GM12873 (cell line): Measurements from ENCODE around the gene VTN.

Experiments
- CTCF ChIP-seq: IDR thresholded peaks from 2 replicates; pipeline ENCODE4 v1.5.1; 2012; ENCODE audit warnings: low read depth, mild to moderate bottlenecking, moderate library complexity, low read length, control low read depth; ENCODE audit not compliant: insufficient read depth; ENCODE audit errors: missing control alignments

Gene VTN

DNA sequence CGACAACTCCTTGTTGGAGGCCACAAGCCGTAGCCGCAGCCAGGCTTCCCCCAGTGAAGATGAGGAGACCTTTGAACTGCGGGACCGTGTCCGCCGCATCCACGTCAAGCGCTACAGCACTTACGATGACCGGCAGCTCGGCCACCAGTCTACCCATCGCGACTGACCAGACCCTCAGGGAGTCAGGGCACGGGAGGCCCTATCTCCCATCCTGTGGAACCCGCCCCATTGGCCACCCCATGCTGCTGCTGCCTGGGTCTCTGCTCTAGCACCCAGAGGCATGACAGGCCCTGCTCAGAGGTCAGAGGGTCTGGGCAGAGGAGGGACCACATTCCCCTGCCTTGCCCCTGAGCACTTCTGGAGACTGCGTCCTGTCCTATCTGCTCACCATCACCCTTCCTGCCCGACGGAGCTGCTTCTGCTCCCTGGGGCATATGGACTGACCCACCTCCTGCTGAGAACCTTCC, 25.6 kb downstream of the VTN start:
- no peak for TF ChIP-seq CTCF

GRCh38 chr17:28344011-28344410, 26.1 kb downstream of the VTN start:
- no peak for TF ChIP-seq CTCF

GRCh38 chr17:28343491-28343932, 26.6 kb downstream of the VTN start:
- TF ChIP-seq CTCF, result no peak

DNA sequence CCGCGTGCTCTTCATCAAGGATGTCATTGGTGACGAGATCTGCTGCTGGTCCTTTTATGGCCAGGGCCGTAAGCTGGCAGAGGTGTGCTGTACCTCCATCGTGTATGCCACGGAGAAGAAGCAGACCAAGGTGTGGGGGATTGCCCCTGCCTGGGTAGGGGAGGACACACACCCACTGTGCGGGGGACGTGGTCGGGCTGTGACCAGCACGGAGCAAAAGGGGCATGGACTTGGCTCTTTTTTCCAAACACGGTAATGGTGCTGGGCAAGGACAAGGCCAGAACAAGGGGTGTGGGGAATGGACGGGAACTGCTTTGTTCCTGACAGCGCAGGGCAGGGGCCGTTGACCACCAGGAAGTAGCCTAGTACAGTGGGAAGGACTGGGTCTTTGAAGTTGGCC, 27.8 kb downstream of the VTN start:
- no peak for TF ChIP-seq CTCF

DNA sequence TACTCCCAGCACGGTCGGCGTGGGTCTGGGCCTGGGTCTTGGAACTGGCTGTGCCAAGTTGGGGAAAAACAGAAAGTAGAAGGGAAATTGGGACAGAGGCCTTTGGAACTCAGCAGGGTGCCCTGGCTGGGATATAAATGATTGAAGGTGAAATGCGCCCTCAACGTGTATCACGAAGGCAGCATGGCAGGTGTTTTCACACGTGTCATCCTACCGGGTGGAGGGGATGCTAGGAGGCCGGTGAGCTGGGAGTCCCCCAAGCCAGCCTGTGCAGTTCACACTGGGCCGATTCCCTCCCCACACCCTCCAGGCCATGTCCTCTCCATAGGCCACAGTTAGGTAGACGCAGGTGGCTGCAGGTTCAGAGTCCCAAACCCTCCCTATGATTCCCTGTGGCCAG, 28.6 kb downstream of the VTN start:
- TF ChIP-seq CTCF, result no peak

- TF ChIP-seq CTCF, result no peak
Observed at GRCh38 chr17:28340374-28340773, 29.7 kb downstream of the VTN start.

- TF ChIP-seq CTCF, result no peak
Observed at GRCh38 chr17:28339431-28339830, 30.7 kb downstream of the VTN start.

GRCh38 chr17:28338056-28338768, 31.9 kb downstream of the VTN start:
- no peak for TF ChIP-seq CTCF
